Activated T-cell treated with anti-CD3 and anti-CD28 coated beads for 1 hour (primary cell): ENCODE measurements around the gene HSPA14.
"Not testable (repeated sequence)": the region's sequence is repeated elsewhere in the genome, so short reads cannot be mapped to it uniquely, and the experiment has no call there.

ENCODE experiments used
- DNase-seq: peaks from one replicate; pipeline ENCODE4 v3.0.0-alpha.2; 2020; ENCODE audit warnings: low read depth

The HSPA14 gene, protein sequence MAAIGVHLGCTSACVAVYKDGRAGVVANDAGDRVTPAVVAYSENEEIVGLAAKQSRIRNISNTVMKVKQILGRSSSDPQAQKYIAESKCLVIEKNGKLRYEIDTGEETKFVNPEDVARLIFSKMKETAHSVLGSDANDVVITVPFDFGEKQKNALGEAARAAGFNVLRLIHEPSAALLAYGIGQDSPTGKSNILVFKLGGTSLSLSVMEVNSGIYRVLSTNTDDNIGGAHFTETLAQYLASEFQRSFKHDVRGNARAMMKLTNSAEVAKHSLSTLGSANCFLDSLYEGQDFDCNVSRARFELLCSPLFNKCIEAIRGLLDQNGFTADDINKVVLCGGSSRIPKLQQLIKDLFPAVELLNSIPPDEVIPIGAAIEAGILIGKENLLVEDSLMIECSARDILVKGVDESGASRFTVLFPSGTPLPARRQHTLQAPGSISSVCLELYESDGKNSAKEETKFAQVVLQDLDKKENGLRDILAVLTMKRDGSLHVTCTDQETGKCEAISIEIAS

DNA sequence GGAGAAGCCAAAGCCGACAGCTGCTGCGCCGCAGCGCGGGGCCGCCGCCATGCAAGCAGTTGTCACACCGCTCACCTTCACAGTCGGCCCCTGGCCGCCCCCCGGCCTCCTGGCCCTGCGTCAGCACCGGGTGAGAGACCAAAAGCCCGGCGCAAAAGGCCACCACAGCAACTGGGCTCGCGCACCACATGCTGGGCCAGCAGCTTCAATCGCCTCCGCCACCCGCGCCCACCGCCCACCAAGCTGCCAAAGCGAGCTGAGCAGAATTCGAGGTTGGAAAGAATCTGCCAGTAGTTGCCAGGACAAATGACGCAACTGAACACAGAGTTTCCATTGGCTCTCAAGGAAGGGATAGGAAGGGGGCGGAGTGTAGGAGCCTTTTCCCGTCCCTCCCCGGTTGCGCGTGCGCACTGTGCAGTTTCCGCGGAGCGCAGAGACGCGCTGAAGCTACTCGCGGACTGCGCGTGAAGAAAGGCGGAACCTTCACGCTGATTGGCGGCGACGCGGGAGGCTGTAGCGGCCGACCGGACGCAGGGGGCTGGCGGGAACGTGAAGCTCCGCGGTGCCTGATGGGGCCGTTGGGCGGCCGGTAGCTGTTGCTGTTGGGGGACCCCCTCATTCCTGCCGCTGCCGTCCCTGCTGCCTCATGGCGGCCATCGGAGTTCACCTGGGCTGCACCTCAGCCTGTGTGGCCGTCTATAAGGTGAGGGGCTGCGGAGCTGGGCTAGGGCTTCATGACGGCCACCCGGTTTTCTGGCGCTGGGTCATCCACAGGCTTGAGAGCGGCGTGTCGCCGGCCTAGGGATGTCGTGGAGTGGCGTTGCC lies at the start of gene HSPA14, which contains the start of the genes CDNF and MSANTD7:
TSS of gene HSPA14 (plus strand) at position 550 of the 825 bp plus-strand sequence. CDS start at position 647, 97 bp downstream.
TSS of gene CDNF (minus strand) at position 281 of the 825 bp plus-strand sequence. CDS start at position 190, 91 bp downstream.
TSS of gene MSANTD7 (plus strand) at position 550 of the 825 bp plus-strand sequence. CDS start 3,979 bp downstream, outside the sequence.
- peak; percentile 99 for DNase-seq

DNA sequence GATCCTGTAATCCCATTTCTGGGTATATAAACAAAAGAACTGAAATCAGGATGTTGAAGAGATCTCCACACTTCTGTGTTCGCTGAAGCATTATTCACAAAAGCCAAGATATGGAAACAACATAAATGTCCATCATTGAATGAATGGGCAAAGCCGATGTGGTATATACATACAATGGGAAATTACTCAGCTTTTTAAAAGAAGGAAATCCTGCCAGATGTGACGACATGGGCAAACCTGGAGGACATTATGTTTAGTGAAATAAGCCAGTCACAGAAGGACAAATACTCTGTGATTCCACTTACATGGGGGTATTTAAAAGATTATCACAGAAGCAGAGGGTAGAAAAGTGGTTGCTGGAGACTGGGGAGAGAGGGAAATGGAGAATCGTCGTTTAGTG lies 39.5 kb upstream of the HSPA14 start:
- DNase-seq: no peak

DNA sequence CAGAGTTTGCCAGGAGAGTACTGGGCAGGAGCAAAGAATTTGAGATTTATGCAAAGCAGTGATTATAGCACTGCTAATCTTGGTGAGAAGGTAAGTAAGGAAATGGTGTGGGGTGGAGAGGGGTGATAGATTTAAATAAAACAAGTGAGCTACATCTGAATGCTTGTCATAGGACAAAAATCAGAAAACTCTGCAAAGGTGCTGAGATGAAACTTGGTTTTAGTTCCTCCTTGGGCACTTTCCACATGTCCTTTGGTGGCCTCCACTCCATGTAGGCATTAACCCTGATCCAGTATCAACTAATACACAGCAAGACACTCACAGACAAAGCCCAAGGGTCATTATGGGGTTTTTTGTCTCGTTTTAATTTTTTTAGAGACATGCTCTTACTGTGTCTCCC lies 37.7 kb upstream of the HSPA14 start:
- DNase-seq: no peak

DNA sequence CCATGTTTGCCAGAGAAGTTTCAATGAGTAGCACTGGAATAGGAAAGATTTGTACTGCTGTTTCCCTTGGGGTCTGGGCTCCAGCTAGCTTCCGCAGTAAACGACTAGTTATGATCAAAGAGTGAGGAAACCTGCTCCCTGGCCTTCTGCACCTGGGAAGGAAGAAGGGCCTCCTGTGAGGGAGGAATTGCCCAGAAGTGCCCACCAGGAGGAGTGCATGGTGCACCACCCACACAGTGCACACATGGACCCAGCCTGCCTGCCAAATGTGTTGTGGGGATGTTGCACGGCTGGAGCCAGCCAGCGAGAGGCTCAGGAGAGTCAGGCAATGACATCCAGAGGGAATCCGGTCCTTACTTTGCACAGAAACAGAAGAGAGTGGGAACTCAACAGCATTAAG lies 36.4 kb upstream of the HSPA14 start:
- no peak for DNase-seq

DNA sequence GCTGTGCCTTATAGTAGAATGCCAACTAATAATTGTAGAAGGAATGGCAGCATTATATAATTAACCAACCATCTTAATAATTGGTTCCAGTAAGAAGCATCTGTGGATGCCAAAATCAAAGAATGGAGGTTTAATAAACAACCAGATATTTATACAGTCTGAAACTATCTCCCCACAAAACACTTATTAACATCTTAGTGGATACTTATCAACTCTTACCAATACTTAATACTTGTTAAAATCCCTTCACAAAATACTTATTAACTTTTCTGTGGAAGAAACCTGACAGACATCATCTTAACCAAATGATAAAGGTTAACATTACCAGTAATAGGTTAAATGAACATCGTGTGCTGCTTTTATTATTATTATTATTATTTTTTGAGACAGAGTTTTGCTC lies 34.3 kb upstream of the HSPA14 start:
- DNase-seq: no peak

DNA sequence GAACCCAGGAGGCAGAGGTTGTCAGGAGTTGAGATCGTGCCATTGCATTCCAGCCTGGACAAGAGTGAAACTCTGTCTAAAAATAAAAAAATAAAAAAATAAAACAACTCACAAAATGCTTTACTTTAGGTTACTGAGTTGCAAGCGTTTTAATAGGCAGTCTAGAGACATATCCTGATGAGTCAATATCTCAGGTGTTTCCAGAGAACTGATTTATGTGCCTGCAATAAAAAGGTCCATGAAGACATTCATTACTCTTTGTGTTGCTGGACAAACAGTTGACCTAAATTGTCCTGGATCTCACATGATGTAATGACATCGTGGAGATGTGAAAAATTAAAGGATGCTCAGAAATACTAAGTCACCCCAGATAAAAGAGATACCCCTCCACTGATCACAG lies 31.8 kb upstream of the HSPA14 start:
- DNase-seq: no peak

DNA sequence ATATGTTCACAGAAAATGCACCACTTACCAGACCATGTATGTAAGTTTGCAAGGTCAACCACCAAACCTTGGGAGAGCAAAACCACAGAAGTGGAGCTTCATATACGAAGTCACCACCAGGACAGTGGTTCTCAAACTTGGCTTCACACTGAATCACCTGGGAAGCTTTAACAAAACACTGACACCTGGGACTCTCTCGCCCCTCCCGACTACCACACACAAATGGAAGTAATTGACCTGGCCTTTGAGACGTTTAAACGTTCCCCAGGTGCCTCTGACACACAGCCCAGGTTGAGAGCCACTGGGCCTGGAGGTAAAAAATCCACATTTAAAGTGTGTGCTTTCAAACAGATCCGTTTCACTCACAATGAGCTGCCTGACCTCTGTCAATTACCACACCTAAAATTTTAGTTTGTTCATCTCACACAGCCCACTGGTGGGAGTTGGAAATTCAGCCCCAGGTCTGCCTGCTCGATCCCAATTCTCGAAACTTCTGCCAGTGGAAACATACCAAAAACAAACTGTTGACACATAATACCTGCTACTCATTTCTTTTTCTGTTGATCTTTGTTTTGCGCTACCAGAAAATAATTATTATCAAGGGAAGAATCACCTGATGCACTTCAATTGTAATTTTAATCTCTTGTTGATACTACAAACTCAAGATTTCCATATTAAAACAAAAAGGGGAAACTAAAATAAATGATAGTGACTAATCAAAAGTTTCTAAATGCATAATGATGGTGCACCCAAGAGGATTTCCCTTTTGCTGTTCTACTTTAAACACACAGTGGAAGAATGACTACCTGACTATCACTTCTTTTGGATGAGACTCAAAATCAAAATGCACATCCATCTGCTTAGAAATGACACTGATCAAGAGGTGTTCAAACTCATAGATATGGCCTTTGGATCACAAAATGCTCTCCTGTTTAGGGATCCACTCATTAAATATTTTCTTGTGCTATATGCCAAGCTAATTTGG lies 26.8 kb upstream of the HSPA14 start:
- no peak for DNase-seq

DNA sequence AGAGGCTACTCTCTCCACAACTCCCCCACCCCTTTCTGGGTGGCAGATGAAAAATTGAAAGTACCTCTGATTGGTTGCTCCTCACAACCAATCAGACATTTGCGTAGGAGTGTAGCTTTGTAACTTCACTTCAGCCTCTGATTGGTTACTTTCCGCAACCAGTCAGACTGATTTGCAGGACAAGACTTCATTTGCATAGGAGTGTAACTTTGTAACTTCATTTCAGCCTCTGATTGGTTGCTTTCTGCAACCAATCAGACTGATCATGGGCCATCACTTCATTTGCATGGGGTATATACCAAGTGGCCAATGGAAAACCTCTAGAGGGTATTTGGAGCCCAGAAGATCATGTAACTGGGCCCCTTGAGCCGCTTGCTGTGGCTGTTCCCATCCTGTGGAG lies 25.8 kb upstream of the HSPA14 start:
- no peak for DNase-seq

DNA sequence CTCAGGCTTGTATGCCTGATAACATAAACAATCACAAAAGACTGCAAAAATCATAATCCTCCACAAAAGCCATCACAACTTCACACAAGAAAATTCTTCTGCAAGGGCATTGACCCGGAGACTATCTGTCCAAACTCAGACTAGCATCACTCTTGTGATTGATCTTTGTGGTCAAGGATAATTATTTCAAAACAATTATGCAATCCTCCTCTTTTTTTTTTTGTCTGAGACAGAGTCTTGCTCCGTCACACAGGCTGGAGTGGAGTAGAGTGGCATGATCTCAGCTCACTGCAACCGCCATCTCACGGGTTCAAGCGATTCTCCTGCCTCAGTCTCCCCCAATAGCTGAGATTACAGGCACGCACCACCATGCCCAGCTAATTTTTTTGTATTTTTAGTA lies 22.4 kb upstream of the HSPA14 start:
- no peak for DNase-seq

DNA sequence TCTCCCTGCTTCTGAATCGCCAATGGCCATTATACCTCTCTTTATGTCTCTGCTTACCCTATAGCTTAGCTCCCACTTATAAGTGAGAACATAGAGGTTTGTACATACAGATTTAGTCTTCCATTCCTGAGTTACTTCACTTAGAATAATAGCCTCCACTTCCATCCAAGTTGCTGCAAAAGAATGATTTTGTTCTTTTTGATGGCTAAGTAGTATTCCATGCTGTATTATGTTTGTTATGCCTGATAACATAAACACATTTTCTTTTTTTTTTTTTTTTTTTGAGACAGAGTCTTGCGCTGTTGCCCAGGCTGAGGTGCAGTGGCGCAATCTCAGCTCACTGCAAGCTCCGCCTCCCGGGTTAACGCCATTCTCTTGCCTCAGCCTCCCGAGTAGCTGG lies 21.4 kb upstream of the HSPA14 start:
- not testable (repeated sequence) for DNase-seq

DNA sequence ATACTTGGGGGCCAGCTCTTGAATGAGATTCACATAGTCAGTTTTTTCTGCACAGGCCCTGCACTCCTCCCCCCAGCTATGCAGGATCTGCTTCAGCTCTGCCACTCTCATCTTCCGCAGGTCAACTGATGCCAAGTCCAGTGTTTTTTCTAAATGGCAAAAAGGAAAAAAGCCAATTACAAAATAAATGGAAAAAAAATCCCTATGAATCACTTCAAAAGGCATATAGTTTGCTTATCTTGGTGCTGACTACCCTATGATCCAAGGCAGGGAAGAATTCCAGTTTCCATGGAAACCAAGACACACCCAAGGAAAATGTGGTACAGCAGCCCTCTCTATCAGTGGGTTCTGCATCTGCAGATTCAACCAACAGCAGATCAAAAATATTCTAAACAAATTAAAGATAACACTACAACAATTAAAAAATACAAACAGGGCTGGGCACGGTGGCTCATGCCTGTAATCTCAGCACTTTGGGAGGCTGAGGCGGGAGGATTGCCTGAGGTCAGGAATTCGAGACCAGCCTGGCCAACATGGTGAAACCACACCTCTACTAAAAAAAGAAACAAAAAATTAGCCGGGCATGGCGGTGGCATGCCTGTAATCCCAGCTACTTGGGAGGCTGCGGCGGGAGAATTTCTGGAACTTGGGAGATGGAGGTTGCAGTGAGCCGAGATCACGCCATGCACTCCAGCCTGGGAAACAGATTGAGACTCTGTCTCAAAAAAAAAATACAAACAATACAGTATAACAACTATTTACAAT lies 17.9 kb upstream of the HSPA14 start:
- DNase-seq: no peak

DNA sequence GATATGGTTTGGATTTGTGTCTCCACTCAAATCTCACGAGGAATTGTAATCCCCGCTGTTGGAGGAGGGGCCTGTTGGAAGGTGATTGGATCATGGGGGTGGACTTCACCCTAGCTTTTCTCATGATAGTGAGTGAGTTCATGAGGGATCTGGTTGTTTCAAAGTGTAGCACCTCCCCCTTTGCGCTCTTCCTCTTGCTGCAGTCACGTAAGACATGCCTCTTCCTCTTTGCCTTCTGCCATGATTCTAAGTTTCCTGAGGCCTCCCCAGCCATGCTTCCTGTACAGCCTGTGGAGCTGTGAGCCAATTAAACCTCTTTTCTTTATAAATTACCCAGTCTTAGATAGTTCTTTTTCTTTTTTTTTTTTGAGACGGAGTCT lies 17.3 kb upstream of the HSPA14 start:
- DNase-seq: no peak

DNA sequence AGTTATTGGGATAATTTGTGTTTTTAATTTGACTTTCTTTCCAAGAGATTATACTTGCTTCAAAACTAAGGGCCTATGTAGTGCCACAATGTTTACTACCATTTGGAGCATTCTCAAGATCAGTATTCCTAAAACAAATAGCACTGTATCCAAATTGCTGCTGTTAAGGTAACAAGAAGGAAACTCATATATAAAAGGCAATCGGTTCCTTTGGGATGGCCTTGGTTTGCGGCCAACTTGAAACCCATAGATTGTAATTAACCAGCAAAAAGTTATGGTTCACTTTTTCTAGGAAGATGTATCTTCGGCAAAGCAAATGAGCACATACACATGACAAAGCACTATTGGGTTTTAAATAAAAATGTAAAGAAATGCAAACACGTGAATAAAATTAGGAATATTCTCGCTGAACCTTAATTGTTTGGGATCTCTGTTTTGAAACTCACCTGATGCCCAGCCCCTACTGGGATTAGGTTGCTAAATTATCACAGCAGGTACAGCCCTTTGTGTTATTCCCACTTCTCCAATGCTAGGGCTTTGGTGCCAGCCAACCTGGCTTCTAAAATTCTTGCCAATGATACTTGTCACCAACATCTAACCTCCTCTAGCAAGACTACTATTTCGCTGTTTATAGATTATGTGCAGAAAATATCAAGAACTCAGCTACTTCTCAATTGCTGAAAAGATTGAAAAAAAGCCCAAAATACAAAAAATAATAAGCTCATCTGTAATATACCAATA lies 16.3 kb upstream of the HSPA14 start:
- no peak for DNase-seq

DNA sequence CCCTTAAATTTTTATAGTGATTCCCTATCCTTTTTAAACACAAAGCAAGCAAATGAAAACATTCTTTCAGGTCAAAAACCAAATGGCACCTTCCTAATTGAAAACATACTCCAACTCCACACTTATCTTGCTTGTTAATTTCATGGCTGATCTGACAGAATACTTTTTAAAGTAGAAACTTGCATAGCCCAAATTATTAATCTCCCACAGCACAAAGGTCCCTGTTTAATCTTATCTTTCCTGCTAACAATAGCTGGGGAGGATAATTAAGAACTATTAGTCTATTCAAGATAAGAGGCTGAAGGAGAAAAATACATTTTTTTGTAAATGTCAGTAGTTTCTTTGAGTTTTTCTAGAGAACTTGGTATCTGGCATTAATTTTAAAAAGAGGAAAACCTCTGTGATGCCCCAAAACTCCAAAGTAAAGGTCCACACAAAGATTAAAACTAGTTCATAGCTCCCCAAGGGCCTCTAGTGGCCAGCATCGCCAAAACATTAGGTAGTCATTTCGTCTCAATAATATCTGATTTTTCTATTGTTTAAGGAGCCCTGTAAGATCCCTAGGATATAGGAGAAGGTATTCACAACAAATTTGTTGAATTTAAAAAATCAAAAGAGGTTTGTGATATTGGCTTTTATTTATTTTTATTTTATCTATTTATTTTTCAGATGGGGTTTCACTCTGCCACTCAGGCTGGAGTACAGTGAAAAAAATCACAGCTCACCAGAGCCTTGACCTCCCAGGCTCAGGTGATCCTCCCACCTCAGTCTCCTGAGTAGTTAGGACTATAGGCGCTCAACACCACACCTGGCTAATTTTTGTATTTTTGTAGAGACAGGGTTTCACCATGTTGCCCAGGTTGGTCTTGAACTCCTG lies 15.0 kb upstream of the HSPA14 start:
- peak; percentile 11 for DNase-seq

DNA sequence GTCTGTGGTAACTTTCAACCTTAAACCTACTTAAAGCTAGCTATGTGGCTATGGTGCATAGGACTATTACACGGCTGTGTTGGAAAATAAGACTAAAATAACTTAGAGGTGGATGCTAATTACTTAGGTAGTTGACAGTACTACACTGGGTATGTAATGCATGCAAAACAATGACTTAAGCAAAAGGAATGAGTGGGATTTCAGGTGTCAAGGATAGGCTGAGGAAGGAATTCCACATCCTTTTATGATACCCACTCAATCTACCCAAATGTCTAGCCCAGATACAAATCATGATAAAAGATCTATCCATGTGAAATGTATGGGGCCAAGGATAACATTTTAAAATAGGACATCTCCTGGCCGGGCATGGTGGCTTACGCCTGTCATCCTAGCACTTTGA lies 14.1 kb upstream of the HSPA14 start:
- DNase-seq: no peak

DNA sequence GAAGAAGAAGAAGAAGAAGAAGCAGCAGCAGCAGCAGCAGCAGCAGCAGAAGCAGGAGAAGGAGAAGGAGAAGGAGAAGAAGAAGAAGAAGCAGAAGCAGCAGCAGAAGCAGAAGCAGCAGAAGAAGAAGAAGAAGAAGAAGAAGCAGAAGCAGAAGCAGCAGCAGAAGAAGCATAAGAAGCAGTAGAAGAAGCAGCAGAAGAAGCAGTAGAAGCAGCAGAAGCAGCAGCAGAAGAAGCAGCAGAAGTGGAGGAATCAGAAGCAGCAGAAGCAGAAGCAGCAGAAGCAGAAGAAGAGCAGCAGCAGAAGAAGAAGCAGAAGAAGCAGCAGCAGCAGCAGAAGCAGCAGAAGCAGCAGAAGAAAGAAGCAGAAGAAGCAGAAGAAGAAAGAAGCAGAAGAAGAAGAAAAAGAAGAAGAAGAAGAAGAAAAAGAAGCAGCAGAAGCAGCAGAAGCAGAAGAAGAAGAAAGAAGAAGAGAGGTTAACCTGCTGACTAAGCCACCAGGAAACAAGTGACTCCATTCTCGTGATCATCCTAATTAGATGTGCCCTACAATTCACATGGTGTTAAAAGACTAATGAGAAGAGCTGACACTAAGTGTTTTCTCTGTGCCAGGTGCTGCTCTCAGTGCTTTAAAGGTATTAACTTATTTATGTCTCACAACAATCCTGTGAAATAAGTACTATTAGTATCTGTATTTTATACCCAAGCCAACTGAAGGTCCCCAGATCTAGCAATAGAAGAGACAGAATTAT lies 11.9 kb upstream of the HSPA14 start:
- no peak for DNase-seq

DNA sequence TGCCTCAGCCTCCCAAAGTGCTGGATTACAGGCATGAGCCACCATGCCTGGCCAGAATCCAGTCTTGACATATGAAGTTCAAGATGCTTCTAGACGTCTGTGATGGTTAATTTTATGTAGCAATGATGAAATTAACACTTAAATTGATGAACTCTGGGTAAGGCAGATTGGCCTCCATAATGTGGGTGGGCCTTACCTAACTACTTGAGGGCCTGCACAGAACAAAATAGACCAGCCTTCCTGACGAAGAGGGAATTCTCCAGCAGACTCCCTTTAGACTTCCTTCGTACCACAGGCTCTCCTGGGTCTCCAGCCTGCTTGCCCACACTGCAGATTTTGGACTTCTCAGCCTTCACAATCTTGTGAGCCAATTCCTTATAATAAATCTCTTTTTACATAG lies 5.0 kb upstream of the HSPA14 start:
- DNase-seq: no peak

DNA sequence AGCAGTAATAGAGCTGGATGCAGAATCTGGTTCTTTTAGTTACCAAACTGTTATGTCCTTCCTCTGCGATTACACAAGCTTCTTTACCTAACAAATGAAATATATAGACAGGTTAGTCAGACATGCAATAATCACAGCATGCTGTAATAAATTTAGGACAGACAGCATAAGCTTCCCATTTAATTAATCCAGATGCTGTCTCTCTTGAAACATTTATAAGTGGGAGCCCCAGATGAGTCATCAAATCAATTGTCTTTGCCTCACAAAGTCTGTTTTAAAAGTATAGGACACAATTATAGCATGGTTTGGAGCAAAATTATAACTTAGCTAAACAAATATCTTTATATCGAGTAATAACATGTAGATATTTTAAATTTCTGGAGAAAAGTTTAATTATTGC lies 1.9 kb upstream of the HSPA14 start:
- no peak for DNase-seq
